GM12878 (cell line): ENCODE measurements around the gene SDC1. TPM values are rescaled to one million over a fixed set of nuclear protein-coding genes. Genes with fewer than 3 reads are reported as not detected.
"Not testable (repeated sequence)": the region's sequence is repeated elsewhere in the genome, so short reads cannot be mapped to it uniquely, and the experiment has no call there.

ENCODE experiments used
- ATAC-seq: fragments of 200-7000 bp; cut with Tn5 transposase; 3 replicates; pipeline ENCODE4 v1.9.1; 2020; ENCODE audit warnings: mild to moderate bottlenecking, moderate library complexity
- BruUV-seq: library from RNA; stranded (reverse); fragments of 400-500 nt; replicated peaks from 2 replicates; lab custom pipeline; 2021; lab: Mats Ljungman, UMichigan
- CTCF ChIA-PET: fragments of 300-600 bp; sonication (Branson Sonifier 250); formaldehyde crosslinking; extraction: SDS; loops from one replicate; lab custom pipeline; 2021; ENCODE audit warnings: inconsistent platforms; lab: Yijun Ruan, JAX
- POLR2A ChIA-PET: fragments of 350-600 bp; formaldehyde crosslinking; extraction: SDS; loops from one replicate; lab custom pipeline; 2021; ENCODE audit warnings: inconsistent platforms; lab: Charles Lee
- RAD21 ChIA-PET: fragments of 300-600 bp; sonication (Branson Sonifier 250); formaldehyde crosslinking; loops from one replicate; lab custom pipeline; 2023; ENCODE audit warnings: antibody characterized with exemption; ENCODE audit not compliant: unreplicated experiment; lab: Charles Lee
- SMC1A ChIA-PET: fragments of 300-600 bp; sonication (Branson Sonifier 250); formaldehyde crosslinking; loops from one replicate; lab custom pipeline; 2023; ENCODE audit not compliant: unreplicated experiment, uncharacterized antibody; lab: Charles Lee
- DNase-seq: peaks from one replicate; pipeline ENCODE4 v3.0.0-alpha.2; 2011; ENCODE audit warnings: low read depth, low spot score
- FAIRE-seq: peaks from 3 replicates; lab custom pipeline; 2011; peaks lifted over from hg19 to GRCh38; lab: Jason Lieb, UNC
- H2AFZ ChIP-seq: 2 replicates; pipeline ENCODE4 v1.6.0; 2011; ENCODE audit warnings: low read depth, low read length, control low read depth; ENCODE audit not compliant: control insufficient read depth
- H3K27ac ChIP-seq: 2 replicates; pipeline ENCODE4 v1.5.1; 2011; ENCODE audit warnings: control low read depth; ENCODE audit not compliant: control insufficient read depth, insufficient read depth
- H3K27me3 ChIP-seq, 2 experiments: replicated peaks in 1 of 2; 2 replicates each; pipeline versions ENCODE4 v1.6.0 to v1.6.1; 2011; ENCODE audit warnings: low read length in 1 of 2; ENCODE audit not compliant: control insufficient read depth in 2 of 2, insufficient read depth in 2 of 2
- H3K36me3 ChIP-seq, 2 experiments: 2 replicates each; pipeline ENCODE4 v1.5.1; 2011; ENCODE audit warnings: low read length in 1 of 2; ENCODE audit not compliant: control insufficient read depth in 2 of 2, insufficient read depth in 2 of 2
- H3K4me1 ChIP-seq: 2 replicates; pipeline ENCODE4 v1.6.1; 2011; ENCODE audit warnings: mild to moderate bottlenecking, low read length, moderate library complexity, mixed read lengths; ENCODE audit not compliant: control insufficient read depth, insufficient read depth
- H3K4me2 ChIP-seq: 2 replicates; pipeline ENCODE4 v1.6.0; 2011; ENCODE audit warnings: control low read depth; ENCODE audit not compliant: control insufficient read depth, insufficient read depth
- H3K4me3 ChIP-seq: fragments of 200-600 bp; sonication (generic); 2 replicates; pipeline ENCODE4 v1.5.1; 2016
- H3K79me2 ChIP-seq: 2 replicates; pipeline ENCODE4 v1.6.0; 2011; ENCODE audit warnings: low read length; ENCODE audit not compliant: control insufficient read depth, insufficient read depth
- H3K9ac ChIP-seq: 2 replicates; pipeline ENCODE4 v1.8.0; 2011; ENCODE audit warnings: low read length, control low read depth, mixed read lengths; ENCODE audit not compliant: control insufficient read depth, insufficient read depth
- H3K9me3 ChIP-seq: replicated peaks from 3 replicates; pipeline ENCODE4 v1.5.1; 2011; ENCODE audit warnings: mild to moderate bottlenecking, low read length; ENCODE audit not compliant: control insufficient read depth, insufficient read depth
- H4K20me1 ChIP-seq: 2 replicates; pipeline ENCODE4 v1.6.0; 2011; ENCODE audit not compliant: control insufficient read depth, insufficient read depth
- CBX3 ChIP-seq: fragments of 200-600 bp; sonication (generic); IDR thresholded peaks from 2 replicates; pipeline ENCODE4 v1.6.1; 2016; ENCODE audit warnings: low read depth, borderline replicate concordance
- EP300 ChIP-seq, 2 experiments: fragments of 150-350 bp in 1 of 2; IDR thresholded peaks; 2 replicates each; pipeline ENCODE4 v1.6.1; 2011 to 2012; ENCODE audit warnings: low read depth in 2 of 2, low read length in 2 of 2, borderline replicate concordance in 1 of 2, improper control_type of control experiment in 1 of 2, inconsistent platforms in 1 of 2; ENCODE audit not compliant: control insufficient read depth in 1 of 2
- JUND ChIP-seq: IDR thresholded peaks from 2 replicates; pipeline ENCODE4 v1.6.1; 2012; ENCODE audit warnings: low read depth, mild to moderate bottlenecking, low read length, improper control_type of control experiment, moderate library complexity
- POLR2A ChIP-seq: IDR thresholded peaks from 2 replicates; pipeline ENCODE4 v1.6.1; 2011; ENCODE audit warnings: low read depth, mild to moderate bottlenecking, low read length
- RBBP5 ChIP-seq: fragments of 200-600 bp; sonication (generic); conservative IDR thresholded peaks from 2 replicates; pipeline ENCODE4 v1.6.1; 2016
- TARDBP ChIP-seq: IDR thresholded peaks from 2 replicates; pipeline ENCODE4 v1.6.1; 2016; ENCODE audit warnings: borderline replicate concordance
- YBX1 ChIP-seq: fragments of 450-650 bp; IDR thresholded peaks from 2 replicates; pipeline ENCODE4 v1.6.1; 2016; ENCODE audit warnings: antibody characterized with exemption
- YY1 ChIP-seq: IDR thresholded peaks from 2 replicates; pipeline ENCODE4 v1.6.1; 2011; ENCODE audit warnings: low read depth, mild to moderate bottlenecking, low read length
- WGBS: methylation state at CpG from one replicate; pipeline ENCODE4 v1.1.6; 2016; ENCODE audit warnings: low lambda C conversion rate; ENCODE audit not compliant: insufficient replicate concordance, insufficient coverage; ENCODE audit errors: missing lambda C conversion rate; 5-methylcytosine and 5-hydroxymethylcytosine counted together
- in situ Hi-C: fragments of 300-500 bp; cut with MboI; formaldehyde crosslinking; loops from 9 replicates; pipeline ENCODE4 v1.14.3; 2018; ENCODE audit warnings: mixed read lengths
- intact Hi-C: fragments of 100-400 bp; cut with micrococcal nuclease; formaldehyde crosslinking; loops from one replicate; pipeline ENCODE4 v1.14.2; 2022; ENCODE audit not compliant: unreplicated experiment
- polyA plus RNA-seq, 11 experiments: library from polyadenylated mRNA; depleted of rRNA in 4 of 11; unstranded in 6 of 11; stranded (reverse) in 5 of 11; fragments of >200 nt; fragmentation: Nextera tagmentation in 4 of 11; fragmentation: Illumina TruSeq in 1 of 11; extraction: Ambion mirVana in 4 of 11; extraction: Trizol in 1 of 11; gene quantifications; 1 replicate in 1 of 11; 2 replicates in 10 of 11; pipeline versions ENCODE4 v1.2.1 to v1.2.3, GENCODE V29; 2011 to 2016; ENCODE audit warnings: inconsistent platforms in 2 of 11, missing spikeins in 2 of 11, low read depth in 1 of 11
- total RNA-seq, 4 experiments: library from RNA; depleted of rRNA in 3 of 4; stranded (reverse); fragments of >200 nt in 3 of 4; fragmentation: Illumina TruSeq in 1 of 4; extraction: Trizol in 1 of 4; gene quantifications; 2 replicates each; pipeline versions ENCODE4 v1.2.1 to v1.2.3, GENCODE V29; 2013 to 2021
- TF ChIP-seq, protein P1 (sequence below): fragments of 450-650 bp; IDR thresholded peaks from 2 replicates; pipeline ENCODE4 v1.6.1; 2017; ENCODE audit warnings: antibody characterized with exemption, mild to moderate bottlenecking, moderate library complexity
- TF ChIP-seq, protein P2 (sequence below): fragments of 450-650 bp; IDR thresholded peaks from 2 replicates; pipeline ENCODE4 v1.6.1; 2016; ENCODE audit warnings: mild to moderate bottlenecking, moderate library complexity, borderline replicate concordance
- TF ChIP-seq, protein P3 (sequence below): IDR thresholded peaks from 2 replicates; pipeline ENCODE4 v1.6.1; 2012; ENCODE audit warnings: low read depth, low read length, improper control_type of control experiment
- TF ChIP-seq, protein P4 (sequence below): IDR thresholded peaks from 2 replicates; pipeline ENCODE4 v1.6.1; 2012; ENCODE audit warnings: mild to moderate bottlenecking, low read depth, low read length

SDC1 gene
- total and polyA plus RNA-seq, 10 of the 15 experiments (the other 5 are each of a cell fraction or from before 2014, with no cell fraction given) = 0.85 to 36.8 (median 23.7) TPM

DNA sequence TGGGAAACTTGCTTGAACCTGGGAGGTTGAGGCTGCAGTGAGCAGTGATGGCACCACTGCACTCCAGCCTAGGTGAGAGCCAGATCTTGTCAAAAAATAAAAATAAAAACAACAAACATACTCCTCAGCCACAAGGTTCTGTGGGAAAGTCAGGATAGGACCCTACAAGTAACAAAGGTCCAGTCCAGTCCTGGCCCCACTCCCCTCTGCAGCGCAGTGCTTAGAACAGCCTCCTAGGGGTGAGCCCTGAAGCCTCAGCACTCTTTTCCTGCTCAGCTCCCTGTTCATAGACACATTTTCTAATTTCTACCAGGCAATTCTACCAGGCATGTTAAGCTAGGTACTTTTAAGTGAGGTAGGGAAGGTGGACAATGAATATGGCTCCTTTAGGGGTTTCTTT is 22.2 kb upstream of the SDC1 start (continued):
- TF ChIP-seq, protein P1, sequence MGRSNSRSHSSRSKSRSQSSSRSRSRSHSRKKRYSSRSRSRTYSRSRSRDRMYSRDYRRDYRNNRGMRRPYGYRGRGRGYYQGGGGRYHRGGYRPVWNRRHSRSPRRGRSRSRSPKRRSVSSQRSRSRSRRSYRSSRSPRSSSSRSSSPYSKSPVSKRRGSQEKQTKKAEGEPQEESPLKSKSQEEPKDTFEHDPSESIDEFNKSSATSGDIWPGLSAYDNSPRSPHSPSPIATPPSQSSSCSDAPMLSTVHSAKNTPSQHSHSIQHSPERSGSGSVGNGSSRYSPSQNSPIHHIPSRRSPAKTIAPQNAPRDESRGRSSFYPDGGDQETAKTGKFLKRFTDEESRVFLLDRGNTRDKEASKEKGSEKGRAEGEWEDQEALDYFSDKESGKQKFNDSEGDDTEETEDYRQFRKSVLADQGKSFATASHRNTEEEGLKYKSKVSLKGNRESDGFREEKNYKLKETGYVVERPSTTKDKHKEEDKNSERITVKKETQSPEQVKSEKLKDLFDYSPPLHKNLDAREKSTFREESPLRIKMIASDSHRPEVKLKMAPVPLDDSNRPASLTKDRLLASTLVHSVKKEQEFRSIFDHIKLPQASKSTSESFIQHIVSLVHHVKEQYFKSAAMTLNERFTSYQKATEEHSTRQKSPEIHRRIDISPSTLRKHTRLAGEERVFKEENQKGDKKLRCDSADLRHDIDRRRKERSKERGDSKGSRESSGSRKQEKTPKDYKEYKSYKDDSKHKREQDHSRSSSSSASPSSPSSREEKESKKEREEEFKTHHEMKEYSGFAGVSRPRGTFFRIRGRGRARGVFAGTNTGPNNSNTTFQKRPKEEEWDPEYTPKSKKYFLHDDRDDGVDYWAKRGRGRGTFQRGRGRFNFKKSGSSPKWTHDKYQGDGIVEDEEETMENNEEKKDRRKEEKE = no peak
- TF ChIP-seq RBBP5 (no peak), POLR2A (peak; percentile 52), JUND (no peak), YY1 (no peak), YBX1 (no peak), CBX3 (no peak), TARDBP (no peak), EP300 (IDR thresholded peaks at IDR 0.05; ENCODE audit: borderline replicate concordance in 1 of 2, control insufficient read depth in 1 of 2, low read depth in 2 of 2, low read length in 2 of 2) (no peak)
- TF ChIP-seq, protein P2, sequence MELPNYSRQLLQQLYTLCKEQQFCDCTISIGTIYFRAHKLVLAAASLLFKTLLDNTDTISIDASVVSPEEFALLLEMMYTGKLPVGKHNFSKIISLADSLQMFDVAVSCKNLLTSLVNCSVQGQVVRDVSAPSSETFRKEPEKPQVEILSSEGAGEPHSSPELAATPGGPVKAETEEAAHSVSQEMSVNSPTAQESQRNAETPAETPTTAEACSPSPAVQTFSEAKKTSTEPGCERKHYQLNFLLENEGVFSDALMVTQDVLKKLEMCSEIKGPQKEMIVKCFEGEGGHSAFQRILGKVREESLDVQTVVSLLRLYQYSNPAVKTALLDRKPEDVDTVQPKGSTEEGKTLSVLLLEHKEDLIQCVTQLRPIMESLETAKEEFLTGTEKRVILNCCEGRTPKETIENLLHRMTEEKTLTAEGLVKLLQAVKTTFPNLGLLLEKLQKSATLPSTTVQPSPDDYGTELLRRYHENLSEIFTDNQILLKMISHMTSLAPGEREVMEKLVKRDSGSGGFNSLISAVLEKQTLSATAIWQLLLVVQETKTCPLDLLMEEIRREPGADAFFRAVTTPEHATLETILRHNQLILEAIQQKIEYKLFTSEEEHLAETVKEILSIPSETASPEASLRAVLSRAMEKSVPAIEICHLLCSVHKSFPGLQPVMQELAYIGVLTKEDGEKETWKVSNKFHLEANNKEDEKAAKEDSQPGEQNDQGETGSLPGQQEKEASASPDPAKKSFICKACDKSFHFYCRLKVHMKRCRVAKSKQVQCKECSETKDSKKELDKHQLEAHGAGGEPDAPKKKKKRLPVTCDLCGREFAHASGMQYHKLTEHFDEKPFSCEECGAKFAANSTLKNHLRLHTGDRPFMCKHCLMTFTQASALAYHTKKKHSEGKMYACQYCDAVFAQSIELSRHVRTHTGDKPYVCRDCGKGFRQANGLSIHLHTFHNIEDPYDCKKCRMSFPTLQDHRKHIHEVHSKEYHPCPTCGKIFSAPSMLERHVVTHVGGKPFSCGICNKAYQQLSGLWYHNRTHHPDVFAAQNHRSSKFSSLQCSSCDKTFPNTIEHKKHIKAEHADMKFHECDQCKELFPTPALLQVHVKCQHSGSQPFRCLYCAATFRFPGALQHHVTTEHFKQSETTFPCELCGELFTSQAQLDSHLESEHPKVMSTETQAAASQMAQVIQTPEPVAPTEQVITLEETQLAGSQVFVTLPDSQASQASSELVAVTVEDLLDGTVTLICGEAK = no peak
- TF ChIP-seq, protein P3, sequence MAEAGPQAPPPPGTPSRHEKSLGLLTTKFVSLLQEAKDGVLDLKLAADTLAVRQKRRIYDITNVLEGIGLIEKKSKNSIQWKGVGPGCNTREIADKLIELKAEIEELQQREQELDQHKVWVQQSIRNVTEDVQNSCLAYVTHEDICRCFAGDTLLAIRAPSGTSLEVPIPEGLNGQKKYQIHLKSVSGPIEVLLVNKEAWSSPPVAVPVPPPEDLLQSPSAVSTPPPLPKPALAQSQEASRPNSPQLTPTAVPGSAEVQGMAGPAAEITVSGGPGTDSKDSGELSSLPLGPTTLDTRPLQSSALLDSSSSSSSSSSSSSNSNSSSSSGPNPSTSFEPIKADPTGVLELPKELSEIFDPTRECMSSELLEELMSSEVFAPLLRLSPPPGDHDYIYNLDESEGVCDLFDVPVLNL = no peak
- TF ChIP-seq, protein P4, sequence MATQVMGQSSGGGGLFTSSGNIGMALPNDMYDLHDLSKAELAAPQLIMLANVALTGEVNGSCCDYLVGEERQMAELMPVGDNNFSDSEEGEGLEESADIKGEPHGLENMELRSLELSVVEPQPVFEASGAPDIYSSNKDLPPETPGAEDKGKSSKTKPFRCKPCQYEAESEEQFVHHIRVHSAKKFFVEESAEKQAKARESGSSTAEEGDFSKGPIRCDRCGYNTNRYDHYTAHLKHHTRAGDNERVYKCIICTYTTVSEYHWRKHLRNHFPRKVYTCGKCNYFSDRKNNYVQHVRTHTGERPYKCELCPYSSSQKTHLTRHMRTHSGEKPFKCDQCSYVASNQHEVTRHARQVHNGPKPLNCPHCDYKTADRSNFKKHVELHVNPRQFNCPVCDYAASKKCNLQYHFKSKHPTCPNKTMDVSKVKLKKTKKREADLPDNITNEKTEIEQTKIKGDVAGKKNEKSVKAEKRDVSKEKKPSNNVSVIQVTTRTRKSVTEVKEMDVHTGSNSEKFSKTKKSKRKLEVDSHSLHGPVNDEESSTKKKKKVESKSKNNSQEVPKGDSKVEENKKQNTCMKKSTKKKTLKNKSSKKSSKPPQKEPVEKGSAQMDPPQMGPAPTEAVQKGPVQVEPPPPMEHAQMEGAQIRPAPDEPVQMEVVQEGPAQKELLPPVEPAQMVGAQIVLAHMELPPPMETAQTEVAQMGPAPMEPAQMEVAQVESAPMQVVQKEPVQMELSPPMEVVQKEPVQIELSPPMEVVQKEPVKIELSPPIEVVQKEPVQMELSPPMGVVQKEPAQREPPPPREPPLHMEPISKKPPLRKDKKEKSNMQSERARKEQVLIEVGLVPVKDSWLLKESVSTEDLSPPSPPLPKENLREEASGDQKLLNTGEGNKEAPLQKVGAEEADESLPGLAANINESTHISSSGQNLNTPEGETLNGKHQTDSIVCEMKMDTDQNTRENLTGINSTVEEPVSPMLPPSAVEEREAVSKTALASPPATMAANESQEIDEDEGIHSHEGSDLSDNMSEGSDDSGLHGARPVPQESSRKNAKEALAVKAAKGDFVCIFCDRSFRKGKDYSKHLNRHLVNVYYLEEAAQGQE = no peak
- TF ChIP-seq, all 136 proteins: peak for 2

DNA sequence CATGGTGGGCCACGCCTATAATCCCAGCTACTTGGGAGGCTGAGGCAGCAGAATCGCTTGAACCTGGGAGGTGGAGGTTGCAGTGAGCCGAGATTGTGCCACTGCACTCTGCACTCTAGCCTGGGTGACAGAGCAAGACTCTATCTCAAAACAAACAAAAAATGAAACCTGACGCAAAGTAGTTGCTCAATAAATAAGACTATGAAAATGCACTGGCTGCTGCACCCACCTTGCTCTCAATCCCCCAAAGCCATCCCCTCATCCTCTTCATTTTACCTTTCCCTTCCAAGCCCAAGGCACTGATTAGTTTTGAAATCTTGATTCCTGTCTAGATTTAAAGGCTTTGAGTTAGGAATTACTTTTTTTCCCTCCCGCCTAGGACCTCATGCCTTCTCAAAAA is 18.7 kb upstream of the SDC1 start:
- intact Hi-C loops = loop anchor here (5.0 kb wide), 1 partner anchor 286 kb away; no protein-coding TSS in a partner anchor
- H3K4me1 ChIP-seq, H3K9me3 ChIP-seq, BruUV-seq, H3K27me3 ChIP-seq, H3K27ac ChIP-seq, H2AFZ ChIP-seq, SMC1A ChIA-PET, FAIRE-seq, H4K20me1 ChIP-seq, in situ Hi-C loops, H3K4me2 ChIP-seq, H3K36me3 ChIP-seq, ATAC-seq, DNase-seq, POLR2A ChIA-PET, H3K9ac ChIP-seq, H3K4me3 ChIP-seq, H3K79me2 ChIP-seq: not testable (repeated sequence)
- CTCF ChIA-PET = interaction anchor here (1.1 kb wide), 1 partner anchor 17 kb away, joined by 4 read pairs; no protein-coding TSS in a partner anchor
- WGBS = 83% methylated on average over 5 of the region's 5 CpGs
- RAD21 ChIA-PET = interaction anchor here (1.2 kb wide), 1 partner anchor 37 kb away, joined by 4 read pairs; no protein-coding TSS in a partner anchor
